ENCODE measurements around the gene AFAP1. TPM values are rescaled to one million over a fixed set of nuclear protein-coding genes. Genes with fewer than 3 reads are reported as not detected.

The AFAP1 gene
- total RNA-seq, 1 donor from 2014 or later = 84.9 TPM

- intact Hi-C loops (cut with DNase I) = no loop called here
- no peak overlapping the region for H3K4me3 ChIP-seq
- no peaks in the 10 kb centered on the region for H3K4me1 ChIP-seq
- no peaks in the 10 kb centered on the region for H3K27me3 ChIP-seq
- H3K27ac ChIP-seq = no peak overlapping the region
- no peaks in the 10 kb centered on the region for H3K9me3 ChIP-seq
- no peak for DNase-seq (ENCODE audit: low spot score in 2 of 2)
- no peak for TF ChIP-seq CTCF (IDR thresholded peaks at IDR 0.05)
- peaks cover 7 to 9% of the 10 kb centered on the region in 2 donors for H3K36me3 ChIP-seq
Observed at GRCh38 chr4:7757501-7758471, 181.9 kb downstream of the AFAP1 start.

DNA sequence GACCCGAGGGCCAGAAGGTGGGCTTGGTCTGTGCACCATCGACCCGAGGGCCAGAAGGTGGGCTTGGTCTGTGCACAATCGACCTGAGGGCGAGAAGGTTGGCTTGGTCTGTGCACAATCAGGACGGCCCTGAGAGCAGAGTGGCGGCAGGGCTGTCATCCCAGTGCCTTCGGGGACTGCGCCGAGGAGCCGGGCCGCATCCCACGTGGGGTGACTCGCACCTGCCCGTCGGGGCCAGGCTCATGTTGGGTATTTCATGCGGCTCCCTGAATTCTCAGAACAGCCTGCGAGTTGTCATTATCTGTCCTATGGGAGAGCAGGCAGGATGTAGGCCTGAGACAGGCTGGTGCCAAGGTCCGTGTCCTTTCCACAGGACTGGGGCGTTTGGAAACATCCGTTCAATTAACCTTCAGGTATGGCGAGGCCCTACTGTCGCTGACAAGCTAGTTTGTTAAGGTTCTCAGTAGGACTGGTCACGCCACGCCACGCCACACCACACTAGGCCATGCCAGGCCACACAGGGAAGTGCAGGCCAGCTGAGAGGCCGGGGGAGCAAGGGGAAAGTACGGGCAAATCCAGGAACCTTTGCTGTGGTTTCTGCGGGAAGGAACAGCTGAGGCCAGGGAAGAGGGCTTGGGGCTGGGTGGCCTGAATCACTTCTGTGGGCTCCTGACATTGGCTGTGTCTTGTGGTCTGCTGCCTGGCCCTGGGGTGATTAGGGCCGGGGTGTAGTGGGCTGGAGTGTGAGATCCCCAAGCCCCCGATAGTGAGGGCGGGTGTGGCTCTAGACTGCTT, 182.9 kb downstream of the AFAP1 start:
- H3K9me3 ChIP-seq = no peaks in the 10 kb centered on the region
- no peaks in the 10 kb centered on the region for H3K27me3 ChIP-seq
- H3K27ac ChIP-seq = no peak overlapping the region
- intact Hi-C loops (cut with DNase I) = no loop called here
- H3K36me3 ChIP-seq = peaks cover 5 to 7% of the 10 kb centered on the region in 2 donors
- no peak for DNase-seq (ENCODE audit: low spot score in 2 of 2)
- no peaks in the 10 kb centered on the region for H3K4me1 ChIP-seq
- H3K4me3 ChIP-seq = no peak overlapping the region
- no peak for TF ChIP-seq CTCF (IDR thresholded peaks at IDR 0.05)

GRCh38 chr4:7756071-7756470, 183.6 kb downstream of the AFAP1 start:
- intact Hi-C loops (cut with DNase I) = no loop called here
- H3K4me1 ChIP-seq = no peaks in the 10 kb centered on the region
- H3K36me3 ChIP-seq = peaks cover 4 to 5% of the 10 kb centered on the region in 2 donors
- H3K9me3 ChIP-seq = no peaks in the 10 kb centered on the region
- H3K27me3 ChIP-seq = no peaks in the 10 kb centered on the region
- DNase-seq (ENCODE audit: low spot score in 2 of 2) = no peak
- no peak for TF ChIP-seq CTCF (IDR thresholded peaks at IDR 0.05)
- H3K27ac ChIP-seq = no peak overlapping the region
- no peak overlapping the region for H3K4me3 ChIP-seq

- H3K9me3 ChIP-seq = no peaks in the 10 kb centered on the region
- H3K4me1 ChIP-seq = no peaks in the 10 kb centered on the region
- no peaks in the 10 kb centered on the region for H3K27me3 ChIP-seq
- no peak overlapping the region for H3K4me3 ChIP-seq
- no peak for TF ChIP-seq CTCF (IDR thresholded peaks at IDR 0.05)
- no peak for DNase-seq (ENCODE audit: low spot score in 2 of 2)
- intact Hi-C loops (cut with DNase I) = no loop called here
- peaks cover 2 to 3% of the 10 kb centered on the region in 2 donors for H3K36me3 ChIP-seq
- H3K27ac ChIP-seq = no peak overlapping the region
Observed at GRCh38 chr4:7755561-7755960, 184.1 kb downstream of the AFAP1 start.

DNA sequence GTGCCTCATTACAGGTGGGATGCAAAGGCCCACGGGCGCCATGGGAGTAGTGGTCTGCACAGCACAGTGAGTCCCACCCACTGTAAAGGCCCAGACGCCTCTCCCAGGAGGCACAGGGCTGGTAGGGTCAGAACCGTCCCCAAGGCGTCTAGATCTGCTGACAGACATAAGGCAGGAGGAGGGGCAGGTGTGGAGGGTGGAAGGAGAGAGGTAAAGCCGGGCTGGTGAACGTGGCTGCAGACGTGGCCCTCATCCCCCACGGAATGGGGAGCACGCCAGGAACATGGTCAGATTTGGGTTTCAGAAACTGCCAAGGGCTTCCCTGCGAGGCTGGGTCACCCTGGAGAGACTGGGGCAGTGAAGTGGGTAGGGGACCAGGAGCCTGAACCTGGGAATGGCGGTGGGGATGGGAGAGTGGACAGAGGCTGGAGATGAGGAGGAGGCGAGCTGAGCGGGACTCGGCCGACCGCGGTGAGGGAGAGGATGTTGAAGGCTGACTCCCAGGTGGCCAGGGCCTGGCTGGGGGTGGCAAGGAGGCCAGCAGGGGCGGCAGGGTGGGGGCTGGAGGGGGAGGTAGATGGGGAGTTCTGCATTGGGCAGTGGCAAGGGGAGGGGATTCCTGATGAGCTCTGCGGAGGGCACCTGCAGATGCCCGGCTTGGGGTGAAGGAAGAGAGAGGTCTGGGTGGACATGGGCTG, 184.9 kb downstream of the AFAP1 start:
- Histone ChIP-seq H3K9me3 (no peaks in the 10 kb centered on the region), H3K4me3 (no peak overlapping the region), H3K36me3 (peaks cover 0 to 2% of the 10 kb centered on the region in 2 donors), H3K4me1 (no peaks in the 10 kb centered on the region), H3K27me3 (no peaks in the 10 kb centered on the region), H3K27ac (no peak overlapping the region)
- intact Hi-C loops (cut with DNase I) = no loop called here
- no peak for DNase-seq (ENCODE audit: low spot score in 2 of 2)
- no peak for TF ChIP-seq CTCF (IDR thresholded peaks at IDR 0.05)
